IgD-negative memory B cell (primary cell): Measurements from ENCODE around the gene PACS1. TPM values are rescaled to one million over a fixed set of nuclear protein-coding genes. Genes with fewer than 3 reads are reported as not detected.
"Not testable (repeated sequence)": the region's sequence is repeated elsewhere in the genome, so short reads cannot be mapped to it uniquely, and the experiment has no call there.

ENCODE experiments used
- H3K27ac Mint-ChIP-seq, 3 donors: one replicate each; pipeline ENCODE4 v1.8.0; 2020 to 2022; ENCODE audit warnings: mild to moderate bottlenecking in 3 of 3, mixed read lengths in 3 of 3, moderate library complexity in 1 of 3
- H3K27me3 Mint-ChIP-seq: one replicate; pipeline ENCODE4 v1.8.0; 2021; ENCODE audit warnings: mixed read lengths
- H3K36me3 Mint-ChIP-seq: one replicate; pipeline ENCODE4 v1.8.0; 2020; ENCODE audit warnings: mild to moderate bottlenecking, mixed read lengths
- H3K4me1 Mint-ChIP-seq, 3 donors: one replicate each; pipeline ENCODE4 v1.8.0; 2020 to 2022; ENCODE audit warnings: mixed read lengths in 3 of 3, mild to moderate bottlenecking in 1 of 3
- H3K4me3 Mint-ChIP-seq, 4 donors: one replicate each; pipeline ENCODE4 v1.8.0; 2020 to 2022; ENCODE audit warnings: mild to moderate bottlenecking in 4 of 4, mixed read lengths in 4 of 4, moderate library complexity in 3 of 4
- H3K9me3 Mint-ChIP-seq, 3 donors: one replicate each; pipeline ENCODE4 v1.8.0; 2020 to 2021; ENCODE audit warnings: mixed read lengths in 3 of 3, mild to moderate bottlenecking in 1 of 3
- polyA plus RNA-seq: library from polyadenylated mRNA; unstranded; fragments of 300-500 nt; fragmentation: Illumina TruSeq; gene quantifications from one replicate; pipeline ENCODE4 v1.2.3, GENCODE V29; 2021

PACS1 gene
- polyA plus RNA-seq, result 72.9 TPM

DNA sequence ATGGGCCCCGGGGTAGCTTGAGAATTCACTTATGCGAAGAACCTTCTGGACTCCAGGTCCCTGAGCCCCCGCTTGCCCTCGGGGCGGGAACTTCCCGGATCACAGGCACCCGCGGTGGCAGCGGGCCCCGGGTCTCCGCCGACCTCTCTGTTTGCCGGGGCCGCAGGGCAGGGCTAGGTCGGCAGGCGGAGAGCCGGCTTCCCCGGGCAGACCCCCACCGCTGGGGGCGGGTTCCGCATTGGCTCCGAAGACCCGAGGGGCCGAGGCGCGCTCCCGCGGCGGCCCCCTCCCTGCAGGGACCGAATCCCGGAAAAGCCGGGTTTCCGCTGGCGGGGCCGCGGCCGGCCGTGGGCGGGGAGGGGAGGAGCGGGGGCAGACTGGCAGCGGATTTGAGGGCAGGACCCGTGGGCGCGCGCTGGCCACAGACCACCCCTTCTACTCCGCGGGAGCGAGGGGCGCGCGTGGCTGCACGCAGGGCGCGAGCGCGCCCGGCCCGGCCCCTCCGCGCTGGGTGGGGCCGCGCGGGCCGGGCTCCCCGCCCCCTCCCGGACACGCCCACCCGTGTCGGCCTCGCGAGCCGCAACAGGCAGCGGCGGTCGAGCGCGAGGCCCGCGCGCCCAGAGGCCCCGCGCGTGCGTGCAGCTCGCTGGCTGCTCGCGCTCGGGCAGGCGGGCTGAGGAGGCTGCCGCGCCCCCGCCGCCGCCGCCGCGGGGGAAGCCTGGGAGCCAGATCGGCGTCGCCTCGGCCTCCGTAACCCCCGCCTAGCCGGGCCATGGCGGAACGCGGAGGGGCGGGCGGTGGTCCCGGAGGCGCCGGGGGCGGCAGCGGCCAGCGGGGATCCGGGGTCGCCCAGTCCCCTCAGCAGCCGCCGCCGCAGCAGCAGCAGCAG lies at the start of gene PACS1:
TSS of gene PACS1 (plus strand) at position 558 of the 889 bp plus-strand sequence. CDS start at position 773, 215 bp downstream.
- Mint-ChIP-seq H3K27me3 (no peaks in the 10 kb centered on the region), H3K36me3 (peaks cover 16% of the 10 kb centered on the region), H3K27ac (peak within 1 kb of the TSS; percentile 97 to 98 (median 97)), H3K4me3 (peak within 1 kb of the TSS; percentile 90 to 99 (median 98)), H3K4me1 (peaks cover 46 to 51% (median 48%) of the 10 kb centered on the region in 3 donors), H3K9me3 (no peaks in the 10 kb centered on the region)

DNA sequence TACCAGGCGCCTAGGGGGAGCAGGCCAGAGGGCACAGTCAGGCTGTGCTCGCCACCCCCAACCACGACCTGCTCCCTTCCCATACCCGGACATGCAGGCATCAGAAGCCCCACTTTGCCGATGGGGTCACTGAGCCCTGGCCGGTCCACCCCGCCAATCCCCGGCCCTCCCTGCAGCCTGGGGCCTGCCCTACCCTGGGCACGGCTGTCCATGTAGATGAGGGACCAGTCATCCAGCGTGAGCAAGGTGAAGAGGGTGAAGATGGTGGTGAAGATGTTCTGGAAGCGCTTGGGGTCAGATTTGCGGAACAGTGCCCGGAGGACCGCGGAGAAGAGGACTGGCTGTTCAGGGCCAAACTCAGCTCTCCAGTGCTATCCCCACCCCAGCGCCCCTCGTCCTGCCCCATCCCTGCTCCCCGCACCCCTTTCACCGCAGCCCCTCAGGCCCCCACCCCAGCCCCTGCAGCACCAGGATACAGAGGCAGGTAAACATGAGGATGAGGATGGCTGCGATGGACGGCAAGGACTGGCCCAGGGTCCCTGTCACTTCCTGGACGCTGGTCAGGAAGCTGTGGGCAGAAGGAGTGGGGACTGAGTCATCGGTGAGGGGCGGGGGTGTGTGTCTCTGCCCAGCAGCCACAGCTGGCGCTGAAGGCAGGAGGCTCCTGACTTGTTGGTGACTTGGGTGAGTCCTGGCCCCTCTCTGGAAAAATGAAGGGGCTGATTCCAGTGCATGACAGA lies 49.3 kb upstream of the PACS1 start:
- Mint-ChIP-seq H3K36me3 (no peaks in the 10 kb centered on the region), H3K27ac (no peak overlapping the region), H3K4me3 (peak overlapping the region in 1 of 4 donors; percentile 12), H3K27me3 (no peaks in the 10 kb centered on the region), H3K4me1 (peaks cover 2 to 5% (median 2%) of the 10 kb centered on the region in 3 donors), H3K9me3 (no peaks in the 10 kb centered on the region)

- Mint-ChIP-seq H3K27ac (peak overlapping the region in 1 of 3 donors; percentile 28), H3K4me1 (peaks cover 2 to 5% (median 2%) of the 10 kb centered on the region in 3 donors), H3K36me3 (peaks cover 1% of the 10 kb centered on the region), H3K27me3 (no peaks in the 10 kb centered on the region), H3K9me3 (no peaks in the 10 kb centered on the region), H3K4me3 (peak overlapping the region in 3 of 4 donors; percentile 16 to 80 (median 45))
Measured at GRCh38 chr11:66022401-66023185, 47.5 kb upstream of the PACS1 start.

DNA sequence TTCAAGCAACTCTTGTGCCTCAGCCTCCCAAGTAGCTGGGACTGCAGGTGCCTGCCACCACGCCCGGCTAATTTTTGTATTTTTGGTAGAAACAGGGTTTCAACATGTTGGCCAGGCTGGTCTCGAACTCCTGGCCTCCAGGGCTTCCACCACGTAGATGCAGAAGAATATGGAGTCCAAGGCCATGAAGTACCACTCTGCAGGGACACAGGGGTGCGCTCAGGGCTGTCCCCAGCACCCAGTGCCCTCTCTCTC lies 47.0 kb upstream of the PACS1 start:
- H3K4me3 Mint-ChIP-seq, result not testable (repeated sequence)

GRCh38 chr11:66026017-66026529 lies 44.0 kb upstream of the PACS1 start, which contains the start of gene CATSPER1:
TSS of gene CATSPER1 (minus strand) at chr11:66026479. CDS start at chr11:66026379, 100 bp downstream.
- H3K4me3 Mint-ChIP-seq, result no peak within 1 kb of the TSS
- no peaks in the 10 kb centered on the region for H3K27me3 Mint-ChIP-seq
- H3K36me3 Mint-ChIP-seq, result peaks cover 1% of the 10 kb centered on the region
- peak within 1 kb of the TSS in 1 of 3 donors; percentile 74 for H3K27ac Mint-ChIP-seq
- peaks cover 2 to 5% (median 2%) of the 10 kb centered on the region in 3 donors for H3K4me1 Mint-ChIP-seq
- no peaks in the 10 kb centered on the region for H3K9me3 Mint-ChIP-seq

More for the DNA sequence above, 47.0 kb upstream of the PACS1 start:
- H3K9me3 Mint-ChIP-seq, H3K4me1 Mint-ChIP-seq, H3K27ac Mint-ChIP-seq, H3K36me3 Mint-ChIP-seq, H3K27me3 Mint-ChIP-seq: not testable (repeated sequence)

DNA sequence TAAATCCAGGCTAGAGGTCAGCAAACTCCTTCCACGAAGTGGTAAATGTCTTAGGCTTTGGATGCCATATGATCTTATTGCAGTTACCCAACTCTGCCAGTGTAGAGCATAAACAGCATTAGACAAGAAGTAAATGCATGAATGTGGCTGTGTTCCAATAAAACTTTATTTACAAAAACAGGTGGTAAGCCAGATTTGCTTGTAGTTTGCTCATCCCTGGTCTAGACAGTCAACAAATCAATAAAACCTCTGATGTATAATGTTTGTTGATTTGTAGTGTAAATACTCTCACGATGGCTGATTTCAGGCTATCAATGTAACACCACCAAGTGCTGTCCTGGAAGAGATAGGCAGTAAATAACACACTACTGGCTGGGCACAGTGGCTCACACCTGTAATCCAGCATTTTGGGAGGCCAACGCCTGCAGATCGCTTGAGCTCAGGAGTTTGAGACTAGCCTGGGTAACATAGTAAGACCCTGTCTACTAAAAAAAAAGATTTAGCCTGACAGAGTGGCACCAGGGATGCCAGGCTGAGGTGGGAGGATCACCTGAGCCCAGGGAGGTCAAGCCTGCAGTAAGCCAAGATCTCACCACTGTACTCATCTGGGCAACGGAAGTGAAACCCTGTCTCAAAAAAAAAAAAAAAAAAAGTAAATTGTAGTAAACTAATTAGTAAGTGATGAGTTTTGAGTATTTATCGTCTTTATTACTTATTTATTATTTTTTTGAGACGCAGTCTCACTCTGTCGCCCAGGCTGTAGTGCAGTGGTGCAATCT lies 36.9 kb upstream of the PACS1 start:
- H3K27ac Mint-ChIP-seq, result peak overlapping the region in 1 of 3 donors; percentile 39
- H3K36me3 Mint-ChIP-seq, result no peaks in the 10 kb centered on the region
- H3K4me1 Mint-ChIP-seq, result no peaks in the 10 kb centered on the region
- H3K27me3 Mint-ChIP-seq, result peaks cover 7% of the 10 kb centered on the region
- no peak overlapping the region for H3K4me3 Mint-ChIP-seq
- peaks cover 0 to 2% (median 0%) of the 10 kb centered on the region in 3 donors for H3K9me3 Mint-ChIP-seq

DNA sequence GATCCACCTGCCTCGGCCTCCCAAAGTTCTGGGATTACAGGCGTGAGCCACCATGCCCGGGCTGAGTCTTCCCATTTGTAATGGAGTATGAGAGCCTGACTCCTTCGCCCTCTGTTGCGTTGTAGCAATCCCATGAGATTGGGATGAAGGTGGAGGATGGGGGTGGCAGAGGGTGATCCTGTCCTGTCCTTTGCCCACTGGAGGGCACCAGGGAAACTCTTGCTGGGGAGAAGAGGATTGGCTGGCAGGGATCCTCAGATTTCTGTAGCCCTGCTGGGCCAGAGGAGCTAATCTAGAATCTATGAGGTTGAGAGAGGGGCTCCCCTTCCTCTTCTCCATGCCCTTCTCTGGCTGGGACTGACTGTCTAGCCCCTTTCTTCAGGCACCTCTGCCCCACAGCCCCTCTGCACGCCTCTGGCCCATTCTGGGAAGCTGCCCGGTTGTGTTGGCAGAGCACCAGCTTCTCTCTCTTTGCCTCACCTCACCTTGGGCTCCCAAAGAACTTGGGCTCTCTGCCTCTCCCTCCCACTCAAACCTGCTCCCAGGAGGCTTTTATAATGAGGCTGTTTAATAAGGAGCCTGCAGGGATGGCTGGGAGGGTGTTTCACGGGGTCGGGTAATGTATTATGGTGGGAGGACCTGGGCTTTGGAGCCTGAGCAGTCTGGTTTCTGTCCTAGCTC lies 34.3 kb upstream of the PACS1 start:
- Mint-ChIP-seq H3K9me3 (peaks cover 0 to 2% (median 0%) of the 10 kb centered on the region in 3 donors), H3K27me3 (peaks cover 7% of the 10 kb centered on the region), H3K4me3 (no peak overlapping the region), H3K27ac (no peak overlapping the region), H3K4me1 (no peaks in the 10 kb centered on the region), H3K36me3 (no peaks in the 10 kb centered on the region)

DNA sequence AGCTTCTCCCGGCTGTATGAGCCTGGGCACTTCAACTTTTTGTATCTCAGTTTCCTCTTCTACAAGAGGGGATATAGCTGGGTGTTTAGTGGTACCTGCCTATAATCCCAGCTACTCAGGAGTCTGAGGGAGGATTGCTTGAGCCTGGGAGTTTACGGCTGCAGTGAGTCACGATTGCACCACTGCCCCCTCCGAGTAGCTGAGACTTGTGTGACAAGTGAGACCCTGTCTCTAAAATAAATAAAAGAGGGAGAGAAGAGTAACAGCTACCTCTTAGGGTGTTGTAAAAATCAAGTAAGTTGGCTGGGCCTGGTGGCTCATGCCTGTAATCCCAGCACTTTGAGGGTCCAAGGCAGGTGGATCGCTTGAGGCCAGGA lies 33.8 kb upstream of the PACS1 start:
- peaks cover 0 to 2% (median 0%) of the 10 kb centered on the region in 3 donors for H3K9me3 Mint-ChIP-seq
- H3K4me3 Mint-ChIP-seq, result no peak overlapping the region
- H3K36me3 Mint-ChIP-seq, result no peaks in the 10 kb centered on the region
- H3K27me3 Mint-ChIP-seq, result peaks cover 7% of the 10 kb centered on the region
- no peak overlapping the region for H3K27ac Mint-ChIP-seq
- H3K4me1 Mint-ChIP-seq, result no peaks in the 10 kb centered on the region

GRCh38 chr11:66037327-66037726 lies 32.7 kb upstream of the PACS1 start:
- H3K27ac Mint-ChIP-seq, result no peak overlapping the region
- H3K4me1 Mint-ChIP-seq, result no peaks in the 10 kb centered on the region
- peaks cover 0 to 2% (median 0%) of the 10 kb centered on the region in 3 donors for H3K9me3 Mint-ChIP-seq
- no peak overlapping the region for H3K4me3 Mint-ChIP-seq
- no peaks in the 10 kb centered on the region for H3K36me3 Mint-ChIP-seq
- peaks cover 7% of the 10 kb centered on the region for H3K27me3 Mint-ChIP-seq

- Mint-ChIP-seq H3K4me1 (peaks cover 0 to 3% (median 2%) of the 10 kb centered on the region in 3 donors), H3K36me3 (peaks cover 2% of the 10 kb centered on the region), H3K4me3 (no peak overlapping the region), H3K27me3 (peaks cover 6% of the 10 kb centered on the region), H3K27ac (no peak overlapping the region), H3K9me3 (peaks cover 0 to 2% (median 0%) of the 10 kb centered on the region in 3 donors)
Measured at GRCh38 chr11:66039765-66040164, 30.3 kb upstream of the PACS1 start.

DNA sequence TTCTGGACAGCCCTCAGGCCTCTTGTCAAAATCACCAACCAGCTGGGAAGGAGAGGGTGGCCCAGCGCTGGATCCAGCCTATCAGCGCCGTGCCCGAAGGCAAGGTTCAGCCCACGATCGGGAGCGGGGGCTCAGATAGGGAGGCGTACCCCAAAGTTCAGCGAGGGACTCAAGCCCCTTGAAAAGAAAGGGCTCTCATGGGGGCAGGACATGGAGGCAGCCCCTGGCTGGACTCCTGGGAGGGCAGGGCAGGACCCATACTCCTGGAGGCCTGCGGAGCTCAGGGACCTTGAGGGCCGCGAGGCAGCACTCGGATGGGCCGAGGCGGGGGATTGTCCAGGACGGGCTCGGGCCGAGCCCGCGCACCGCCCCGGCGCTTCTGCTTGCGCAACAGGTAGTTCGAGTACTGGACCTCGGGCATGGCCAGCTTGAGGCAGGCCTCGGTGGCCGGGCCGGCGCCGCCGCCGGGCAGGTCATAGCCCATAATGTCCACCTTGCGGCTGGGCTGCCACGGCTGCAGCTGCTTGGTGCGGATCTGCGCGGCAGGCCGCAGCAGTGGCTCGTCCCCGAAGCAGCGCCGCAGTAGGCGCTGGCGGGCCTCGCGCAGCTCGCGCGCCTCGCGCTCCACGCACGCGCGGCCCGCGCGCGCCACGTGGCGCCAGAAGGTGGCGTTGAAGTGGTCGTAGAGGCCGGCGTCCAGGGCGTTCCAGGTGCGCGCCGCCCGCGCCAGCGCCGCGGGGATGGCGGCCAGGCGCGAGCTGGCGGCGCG lies 27.7 kb upstream of the PACS1 start:
- no peak overlapping the region for H3K4me3 Mint-ChIP-seq
- H3K9me3 Mint-ChIP-seq, result no peaks in the 10 kb centered on the region
- H3K27me3 Mint-ChIP-seq, result no peaks in the 10 kb centered on the region
- no peak overlapping the region for H3K27ac Mint-ChIP-seq
- H3K4me1 Mint-ChIP-seq, result peaks cover 4 to 8% (median 6%) of the 10 kb centered on the region in 3 donors
- peaks cover 2% of the 10 kb centered on the region for H3K36me3 Mint-ChIP-seq

DNA sequence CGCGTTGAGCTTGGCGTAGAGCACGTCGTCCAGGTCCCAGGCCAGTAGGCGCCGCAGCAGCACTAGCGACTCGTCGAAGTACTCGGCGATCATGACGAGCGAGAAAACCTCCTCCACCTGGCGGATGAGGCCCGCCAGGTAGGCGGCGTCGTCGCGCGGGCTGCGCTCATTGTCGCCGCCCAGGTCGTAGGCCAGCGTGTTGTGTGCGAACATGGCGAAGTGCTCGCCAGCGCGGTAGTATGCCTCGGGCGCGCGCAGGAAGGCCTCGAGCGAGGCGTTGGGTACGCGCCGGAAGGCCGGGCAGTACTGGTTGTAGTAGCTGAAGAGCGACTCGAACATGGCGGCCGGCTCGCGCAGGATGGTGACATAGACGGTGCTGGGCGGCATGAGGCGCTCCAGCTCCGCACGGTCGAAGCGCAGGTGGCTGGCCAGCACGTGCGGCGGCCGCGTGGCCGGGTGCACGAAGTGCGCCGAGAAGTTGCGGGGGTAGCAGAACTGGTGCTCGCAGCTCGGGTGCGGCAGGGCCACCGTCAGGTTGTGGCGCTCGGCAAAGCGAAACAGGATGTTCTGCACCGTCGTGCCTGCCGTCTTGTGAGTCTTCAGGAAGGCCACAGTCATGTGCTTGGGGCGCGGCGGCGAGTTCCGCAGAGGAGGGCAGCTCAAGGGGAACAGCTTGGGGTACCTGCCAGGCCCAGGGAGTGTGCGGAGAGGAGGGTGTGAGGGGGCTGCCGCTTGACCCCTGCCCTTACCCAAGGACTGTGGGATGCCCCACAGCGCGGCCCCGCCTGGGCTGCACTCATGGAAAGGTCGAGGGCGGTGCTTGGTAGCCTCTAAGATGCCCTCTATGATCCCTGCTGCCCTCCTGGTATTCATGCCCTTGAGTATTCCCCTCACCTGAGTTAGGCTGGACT lies 26.8 kb upstream of the PACS1 start:
- Mint-ChIP-seq H3K36me3 (peaks cover 2% of the 10 kb centered on the region), H3K9me3 (no peaks in the 10 kb centered on the region), H3K4me3 (no peak overlapping the region), H3K27me3 (no peaks in the 10 kb centered on the region), H3K27ac (no peak overlapping the region), H3K4me1 (peaks cover 4 to 8% (median 6%) of the 10 kb centered on the region in 3 donors)
